Measurements from ENCODE around the gene AGTPBP1.
A peak's percentile ranks its signal among the peaks of the same experiment; 100 is the strongest.

AGTPBP1 gene

GRCh38 chr9:85743275-85744128 lies 1.7 kb upstream of the AGTPBP1 start:
- Histone ChIP-seq H3K27me3 (ENCODE audit: insufficient read depth, low read length) (peaks cover 34% of the 10 kb centered on the region), H3K4me1 (ENCODE audit: control insufficient read depth, insufficient read depth, low read length, unreplicated experiment) (peaks cover 16% of the 10 kb centered on the region), H2AFZ (ENCODE audit: low read length, unreplicated experiment) (no peak overlapping the region), H3K36me3 (ENCODE audit: insufficient read depth, low read length) (no peaks in the 10 kb centered on the region), H3K4me3 (ENCODE audit: low read depth, low read length) (no peak overlapping the region; the same call in 1 of the 2 replicates), H3K27ac (ENCODE audit: low read depth, low read length) (peak overlapping the region; percentile 82), H3K79me2 (ENCODE audit: control insufficient read depth, insufficient read depth, low read length, unreplicated experiment) (peaks cover 23% of the 10 kb centered on the region)

GRCh38 chr9:85742597-85742936 lies 813 bp upstream of the AGTPBP1 start:
- peaks cover 29% of the 10 kb centered on the region for H3K27me3 ChIP-seq (ENCODE audit: insufficient read depth, low read length)
- peak overlapping the region; percentile 82 for H3K27ac ChIP-seq (ENCODE audit: low read depth, low read length)
- peaks cover 24% of the 10 kb centered on the region for H3K79me2 ChIP-seq (ENCODE audit: control insufficient read depth, insufficient read depth, low read length, unreplicated experiment)
- peak overlapping the region; percentile 96 for H2AFZ ChIP-seq (ENCODE audit: low read length, unreplicated experiment)
- H3K36me3 ChIP-seq (ENCODE audit: insufficient read depth, low read length), result no peaks in the 10 kb centered on the region
- H3K4me3 ChIP-seq (ENCODE audit: low read depth, low read length), result peak overlapping the region; percentile 98
- peaks cover 16% of the 10 kb centered on the region for H3K4me1 ChIP-seq (ENCODE audit: control insufficient read depth, insufficient read depth, low read length, unreplicated experiment)

DNA sequence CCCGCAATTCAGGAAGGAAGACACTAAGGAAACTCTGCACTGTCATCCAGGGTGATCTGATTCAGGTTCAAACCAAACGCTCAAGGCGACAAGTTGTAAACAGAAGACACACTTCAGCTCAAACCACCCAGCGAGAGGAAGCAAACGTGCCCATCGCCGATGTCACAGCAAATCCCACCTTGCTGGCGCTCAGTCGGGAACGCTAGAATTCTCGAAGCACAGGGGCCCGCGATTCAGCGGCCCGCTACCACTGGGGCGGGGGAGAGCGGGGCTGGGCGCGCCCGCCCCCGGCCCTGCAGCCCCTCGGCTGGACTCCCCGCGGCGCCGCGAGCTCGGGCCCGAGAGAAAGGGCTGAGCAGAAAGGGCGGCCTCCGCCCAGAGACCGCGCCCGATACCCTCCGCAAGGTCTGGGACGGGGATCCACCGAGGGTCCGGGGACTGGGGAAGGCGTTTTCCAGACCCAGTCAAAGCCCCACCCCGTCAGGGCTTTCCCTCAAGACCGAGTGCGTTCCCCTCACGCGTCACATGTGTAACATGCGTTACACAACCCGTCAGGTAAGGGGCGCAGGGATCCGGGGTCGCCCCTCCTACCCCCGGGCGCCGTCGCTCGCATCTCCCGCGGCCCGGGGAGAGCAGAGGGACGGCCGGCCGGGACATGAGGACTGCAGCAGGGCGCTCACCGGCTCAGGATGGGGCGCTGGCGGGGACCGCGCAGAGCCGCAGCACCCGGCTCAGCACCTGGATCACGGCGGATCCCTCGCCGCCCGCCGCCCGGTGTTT lies 469 bp downstream of the AGTPBP1 start:
- Histone ChIP-seq H3K4me3 (ENCODE audit: low read depth, low read length) (peak overlapping the region; percentile 98), H3K27me3 (ENCODE audit: insufficient read depth, low read length) (peaks cover 21% of the 10 kb centered on the region), H3K36me3 (ENCODE audit: insufficient read depth, low read length) (no peaks in the 10 kb centered on the region), H3K27ac (ENCODE audit: low read depth, low read length) (peak overlapping the region; percentile 39; the same call in 1 of the 2 replicates), H3K4me1 (ENCODE audit: control insufficient read depth, insufficient read depth, low read length, unreplicated experiment) (peaks cover 16% of the 10 kb centered on the region), H2AFZ (ENCODE audit: low read length, unreplicated experiment) (peak overlapping the region; percentile 95), H3K79me2 (ENCODE audit: control insufficient read depth, insufficient read depth, low read length, unreplicated experiment) (peaks cover 24% of the 10 kb centered on the region)

DNA sequence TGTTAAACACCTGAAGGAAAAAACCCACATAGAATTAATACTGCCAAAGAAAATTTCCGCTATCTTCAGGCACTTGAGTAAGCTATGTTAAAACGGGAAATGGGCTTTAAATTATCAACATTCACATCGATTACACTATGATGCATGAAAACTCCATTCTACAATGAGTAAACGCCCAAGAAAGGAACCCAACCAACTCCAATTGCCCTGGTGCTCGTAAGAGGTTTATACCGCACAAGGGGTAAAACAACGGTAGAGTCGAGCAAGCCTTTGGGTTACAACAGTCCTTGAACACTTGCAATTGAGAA lies 1.0 kb downstream of the AGTPBP1 start:
- peak overlapping the region; percentile 39; the same call in 1 of the 2 replicates for H3K27ac ChIP-seq (ENCODE audit: low read depth, low read length)
- H3K4me3 ChIP-seq (ENCODE audit: low read depth, low read length), result peak overlapping the region; percentile 98
- H3K36me3 ChIP-seq (ENCODE audit: insufficient read depth, low read length), result no peaks in the 10 kb centered on the region
- peaks cover 24% of the 10 kb centered on the region for H3K79me2 ChIP-seq (ENCODE audit: control insufficient read depth, insufficient read depth, low read length, unreplicated experiment)
- peaks cover 16% of the 10 kb centered on the region for H3K4me1 ChIP-seq (ENCODE audit: control insufficient read depth, insufficient read depth, low read length, unreplicated experiment)
- peaks cover 15% of the 10 kb centered on the region for H3K27me3 ChIP-seq (ENCODE audit: insufficient read depth, low read length)
- H2AFZ ChIP-seq (ENCODE audit: low read length, unreplicated experiment), result peak overlapping the region; percentile 95

GRCh38 chr9:85738509-85738908 lies 3.2 kb downstream of the AGTPBP1 start:
- H3K36me3 ChIP-seq (ENCODE audit: insufficient read depth, low read length), result no peaks in the 10 kb centered on the region
- H2AFZ ChIP-seq (ENCODE audit: low read length, unreplicated experiment), result no peak overlapping the region
- H3K4me1 ChIP-seq (ENCODE audit: control insufficient read depth, insufficient read depth, low read length, unreplicated experiment), result peaks cover 15% of the 10 kb centered on the region
- no peaks in the 10 kb centered on the region for H3K27me3 ChIP-seq (ENCODE audit: insufficient read depth, low read length)
- H3K79me2 ChIP-seq (ENCODE audit: control insufficient read depth, insufficient read depth, low read length, unreplicated experiment), result peaks cover 30% of the 10 kb centered on the region
- no peak overlapping the region for H3K27ac ChIP-seq (ENCODE audit: low read depth, low read length)
- H3K4me3 ChIP-seq (ENCODE audit: low read depth, low read length), result no peak overlapping the region

GRCh38 chr9:85737671-85738070 lies 4.1 kb downstream of the AGTPBP1 start:
- Histone ChIP-seq H3K79me2 (ENCODE audit: control insufficient read depth, insufficient read depth, low read length, unreplicated experiment) (peaks cover 31% of the 10 kb centered on the region), H3K36me3 (ENCODE audit: insufficient read depth, low read length) (no peaks in the 10 kb centered on the region), H3K27me3 (ENCODE audit: insufficient read depth, low read length) (no peaks in the 10 kb centered on the region), H2AFZ (ENCODE audit: low read length, unreplicated experiment) (no peak overlapping the region), H3K27ac (ENCODE audit: low read depth, low read length) (no peak overlapping the region), H3K4me1 (ENCODE audit: control insufficient read depth, insufficient read depth, low read length, unreplicated experiment) (peaks cover 7% of the 10 kb centered on the region), H3K4me3 (ENCODE audit: low read depth, low read length) (no peak overlapping the region)

DNA sequence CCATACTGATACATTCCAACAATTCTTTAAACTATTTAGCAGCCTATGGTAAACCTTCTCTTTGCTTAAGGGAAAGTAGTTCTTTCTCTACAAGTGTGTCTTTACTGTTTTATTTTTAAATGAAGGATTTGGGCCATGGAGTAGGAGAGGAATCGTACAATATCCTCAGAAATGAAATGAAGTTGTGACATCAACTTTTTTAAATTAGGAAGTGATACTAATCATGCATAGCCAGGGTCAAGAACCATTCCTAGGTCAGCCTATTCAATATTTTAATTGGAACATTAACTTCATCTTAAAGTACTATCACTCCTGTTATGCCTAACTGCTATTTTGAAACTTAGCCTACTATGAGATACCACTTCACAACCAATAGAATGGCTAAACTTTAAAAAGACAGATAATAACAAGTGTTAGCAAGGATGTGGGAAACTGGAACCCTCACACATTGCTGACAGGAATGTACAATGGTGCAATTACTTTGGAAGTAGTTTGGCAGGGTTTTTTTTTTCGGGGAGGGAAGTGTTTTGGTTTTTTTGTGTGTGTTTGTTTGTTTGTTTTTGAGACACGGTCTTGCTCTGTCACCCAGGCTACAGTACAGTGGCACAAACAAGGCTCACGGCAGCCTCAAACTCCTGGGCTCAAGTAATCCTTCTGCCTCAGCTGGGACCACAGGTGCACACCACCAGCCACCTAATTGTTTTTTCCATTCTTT lies 10.7 kb downstream of the AGTPBP1 start:
- Histone ChIP-seq H3K4me1 (ENCODE audit: control insufficient read depth, insufficient read depth, low read length, unreplicated experiment) (no peaks in the 10 kb centered on the region), H3K27ac (ENCODE audit: low read depth, low read length) (no peak overlapping the region), H2AFZ (ENCODE audit: low read length, unreplicated experiment) (no peak overlapping the region), H3K4me3 (ENCODE audit: low read depth, low read length) (no peak overlapping the region), H3K27me3 (ENCODE audit: insufficient read depth, low read length) (no peaks in the 10 kb centered on the region), H3K79me2 (ENCODE audit: control insufficient read depth, insufficient read depth, low read length, unreplicated experiment) (peaks cover 12% of the 10 kb centered on the region), H3K36me3 (ENCODE audit: insufficient read depth, low read length) (no peaks in the 10 kb centered on the region)

- Histone ChIP-seq H3K4me1 (ENCODE audit: control insufficient read depth, insufficient read depth, low read length, unreplicated experiment) (no peaks in the 10 kb centered on the region), H3K27ac (ENCODE audit: low read depth, low read length) (no peak overlapping the region), H3K27me3 (ENCODE audit: insufficient read depth, low read length) (no peaks in the 10 kb centered on the region), H3K79me2 (ENCODE audit: control insufficient read depth, insufficient read depth, low read length, unreplicated experiment) (peaks cover 13% of the 10 kb centered on the region), H3K36me3 (ENCODE audit: insufficient read depth, low read length) (no peaks in the 10 kb centered on the region), H3K4me3 (ENCODE audit: low read depth, low read length) (no peak overlapping the region), H2AFZ (ENCODE audit: low read length, unreplicated experiment) (no peak overlapping the region)
These were observed 11.9 kb downstream of the AGTPBP1 start for GRCh38 chr9:85729882-85730281.

GRCh38 chr9:85727500-85727899 lies 14.3 kb downstream of the AGTPBP1 start:
- Histone ChIP-seq H3K36me3 (ENCODE audit: insufficient read depth, low read length) (no peaks in the 10 kb centered on the region), H3K4me3 (ENCODE audit: low read depth, low read length) (no peak overlapping the region), H3K79me2 (ENCODE audit: control insufficient read depth, insufficient read depth, low read length, unreplicated experiment) (peaks cover 11% of the 10 kb centered on the region), H3K27ac (ENCODE audit: low read depth, low read length) (no peak overlapping the region), H3K27me3 (ENCODE audit: insufficient read depth, low read length) (no peaks in the 10 kb centered on the region), H3K4me1 (ENCODE audit: control insufficient read depth, insufficient read depth, low read length, unreplicated experiment) (no peaks in the 10 kb centered on the region), H2AFZ (ENCODE audit: low read length, unreplicated experiment) (no peak overlapping the region)

GRCh38 chr9:85726737-85727136 lies 15.0 kb downstream of the AGTPBP1 start:
- H2AFZ ChIP-seq (ENCODE audit: low read length, unreplicated experiment), result no peak overlapping the region
- no peak overlapping the region for H3K4me3 ChIP-seq (ENCODE audit: low read depth, low read length)
- no peaks in the 10 kb centered on the region for H3K27me3 ChIP-seq (ENCODE audit: insufficient read depth, low read length)
- H3K79me2 ChIP-seq (ENCODE audit: control insufficient read depth, insufficient read depth, low read length, unreplicated experiment), result peaks cover 11% of the 10 kb centered on the region
- no peaks in the 10 kb centered on the region for H3K4me1 ChIP-seq (ENCODE audit: control insufficient read depth, insufficient read depth, low read length, unreplicated experiment)
- H3K27ac ChIP-seq (ENCODE audit: low read depth, low read length), result no peak overlapping the region
- H3K36me3 ChIP-seq (ENCODE audit: insufficient read depth, low read length), result no peaks in the 10 kb centered on the region
